Neural crest cell (in vitro differentiated cells): ENCODE data around the gene BAG3. TPM values are rescaled to one million over a fixed set of nuclear protein-coding genes. Genes with fewer than 3 reads are reported as not detected.
"Not testable (repeated sequence)": the region's sequence is repeated elsewhere in the genome, so short reads cannot be mapped to it uniquely, and the experiment has no call there.

Experiments used
- DNase-seq: peaks from one replicate; pipeline ENCODE4 v3.0.0; 2021; ENCODE audit warnings: low read depth, mixed read lengths, low spot score
- H3K27ac Mint-ChIP-seq: one replicate; pipeline ENCODE4 v1.8.0; 2021; ENCODE audit warnings: mild to moderate bottlenecking, mixed read lengths; ENCODE audit not compliant: unreplicated experiment
- H3K27me3 Mint-ChIP-seq: 2 replicates; pipeline ENCODE4 v1.8.0; 2021; ENCODE audit warnings: low read depth, mild to moderate bottlenecking, mixed read lengths
- H3K36me3 Mint-ChIP-seq: 2 replicates; pipeline ENCODE4 v1.8.0; 2021; ENCODE audit warnings: low read depth, mild to moderate bottlenecking, mixed read lengths
- H3K4me1 Mint-ChIP-seq: 2 replicates; pipeline ENCODE4 v1.8.0; 2021; ENCODE audit warnings: mixed read lengths
- H3K4me3 Mint-ChIP-seq: one replicate; pipeline ENCODE4 v1.8.0; 2021; ENCODE audit warnings: mild to moderate bottlenecking, mixed read lengths
- H3K9me3 Mint-ChIP-seq: 2 replicates; pipeline ENCODE4 v1.8.0; 2021; ENCODE audit warnings: mixed read lengths
- total RNA-seq: library from RNA; stranded (reverse); gene quantifications from 2 replicates; pipeline ENCODE4 v1.2.1, GENCODE V29; 2021
- TF ChIP-seq, protein P1 (sequence below): fragments of 200-600 bp; sonication (generic); conservative IDR thresholded peaks from 2 replicates; pipeline ENCODE4 v1.5.0; 2021; ENCODE audit warnings: antibody characterized with exemption, mild to moderate bottlenecking

The BAG3 gene
- total RNA-seq, 1 donor from 2014 or later = 22.3 TPM

DNA sequence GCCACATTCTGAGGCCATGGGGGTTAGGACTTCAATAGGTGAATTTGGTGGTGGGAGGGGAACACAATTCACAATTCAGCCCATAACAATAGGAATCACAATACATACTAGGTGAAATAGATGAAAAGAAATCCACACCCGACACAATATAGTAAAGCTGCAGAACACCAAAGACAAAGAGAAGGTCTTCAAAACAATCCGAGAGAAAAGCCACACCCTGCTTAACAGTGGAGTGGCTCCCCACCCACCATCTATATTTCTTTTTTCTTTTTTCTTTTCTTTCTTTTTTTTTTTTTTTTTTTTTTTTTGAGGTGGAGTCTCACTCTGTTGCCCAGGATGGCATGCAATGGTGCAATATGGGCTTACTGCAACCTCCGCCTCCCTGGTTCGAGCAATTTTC, 39.7 kb upstream of the BAG3 start:
- Mint-ChIP-seq H3K4me1 (peaks cover 5% of the 10 kb centered on the region), H3K9me3 (peaks cover 4% of the 10 kb centered on the region), H3K27ac (no peak overlapping the region), H3K27me3 (no peaks in the 10 kb centered on the region), H3K36me3 (no peaks in the 10 kb centered on the region), H3K4me3 (no peak overlapping the region)
- DNase-seq = no peak
- TF ChIP-seq, protein P1, sequence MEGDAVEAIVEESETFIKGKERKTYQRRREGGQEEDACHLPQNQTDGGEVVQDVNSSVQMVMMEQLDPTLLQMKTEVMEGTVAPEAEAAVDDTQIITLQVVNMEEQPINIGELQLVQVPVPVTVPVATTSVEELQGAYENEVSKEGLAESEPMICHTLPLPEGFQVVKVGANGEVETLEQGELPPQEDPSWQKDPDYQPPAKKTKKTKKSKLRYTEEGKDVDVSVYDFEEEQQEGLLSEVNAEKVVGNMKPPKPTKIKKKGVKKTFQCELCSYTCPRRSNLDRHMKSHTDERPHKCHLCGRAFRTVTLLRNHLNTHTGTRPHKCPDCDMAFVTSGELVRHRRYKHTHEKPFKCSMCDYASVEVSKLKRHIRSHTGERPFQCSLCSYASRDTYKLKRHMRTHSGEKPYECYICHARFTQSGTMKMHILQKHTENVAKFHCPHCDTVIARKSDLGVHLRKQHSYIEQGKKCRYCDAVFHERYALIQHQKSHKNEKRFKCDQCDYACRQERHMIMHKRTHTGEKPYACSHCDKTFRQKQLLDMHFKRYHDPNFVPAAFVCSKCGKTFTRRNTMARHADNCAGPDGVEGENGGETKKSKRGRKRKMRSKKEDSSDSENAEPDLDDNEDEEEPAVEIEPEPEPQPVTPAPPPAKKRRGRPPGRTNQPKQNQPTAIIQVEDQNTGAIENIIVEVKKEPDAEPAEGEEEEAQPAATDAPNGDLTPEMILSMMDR = no peak

DNA sequence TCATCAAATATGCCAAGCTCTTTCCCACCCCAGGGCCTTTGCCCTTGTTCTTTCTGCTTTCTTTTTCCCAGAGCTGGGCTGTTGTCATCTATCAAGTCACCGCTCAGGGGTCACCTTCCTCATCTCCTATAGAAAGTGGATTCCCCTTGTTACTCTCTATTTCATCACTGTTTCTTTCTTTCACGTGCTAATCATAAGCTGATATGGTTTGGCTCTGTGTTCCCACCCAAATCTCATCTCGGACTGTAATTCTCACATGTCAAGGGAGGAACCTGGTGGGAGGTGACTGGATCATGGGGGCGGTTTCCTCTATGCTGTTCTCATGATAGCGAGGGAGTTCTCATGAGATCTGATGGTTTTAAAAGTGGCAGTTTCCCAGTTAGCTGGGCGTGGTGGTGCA, 37.4 kb upstream of the BAG3 start:
- TF ChIP-seq, protein P1 = no peak
- H3K4me1 Mint-ChIP-seq = no peaks in the 10 kb centered on the region
- no peak overlapping the region for H3K4me3 Mint-ChIP-seq
- H3K27me3 Mint-ChIP-seq = no peaks in the 10 kb centered on the region
- no peak overlapping the region for H3K27ac Mint-ChIP-seq
- peaks cover 4% of the 10 kb centered on the region for H3K9me3 Mint-ChIP-seq
- no peak for DNase-seq
- no peaks in the 10 kb centered on the region for H3K36me3 Mint-ChIP-seq

DNA sequence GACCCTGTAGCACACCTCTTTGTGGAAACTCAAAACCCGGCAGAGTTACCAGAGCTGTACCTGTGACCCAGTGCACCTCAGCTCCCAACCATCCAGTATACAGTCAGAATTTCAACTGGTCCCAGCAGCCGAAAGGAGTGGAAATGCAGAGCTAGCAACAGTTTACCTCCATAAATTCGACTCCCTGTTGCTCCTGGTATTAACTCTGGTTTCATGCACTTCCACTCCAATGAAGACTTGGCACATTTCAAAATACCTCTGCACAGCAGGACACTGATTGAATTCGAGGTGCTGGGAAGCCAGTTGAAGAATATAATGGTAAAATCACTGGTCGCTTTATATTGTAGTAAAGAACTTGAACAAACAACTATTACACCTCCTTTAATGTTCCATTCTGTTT, 36.5 kb upstream of the BAG3 start:
- Mint-ChIP-seq H3K4me3 (no peak overlapping the region), H3K36me3 (no peaks in the 10 kb centered on the region), H3K27ac (no peak overlapping the region), H3K9me3 (peaks cover 4% of the 10 kb centered on the region), H3K27me3 (no peaks in the 10 kb centered on the region), H3K4me1 (no peaks in the 10 kb centered on the region)
- TF ChIP-seq, protein P1 = no peak
- no peak for DNase-seq

DNA sequence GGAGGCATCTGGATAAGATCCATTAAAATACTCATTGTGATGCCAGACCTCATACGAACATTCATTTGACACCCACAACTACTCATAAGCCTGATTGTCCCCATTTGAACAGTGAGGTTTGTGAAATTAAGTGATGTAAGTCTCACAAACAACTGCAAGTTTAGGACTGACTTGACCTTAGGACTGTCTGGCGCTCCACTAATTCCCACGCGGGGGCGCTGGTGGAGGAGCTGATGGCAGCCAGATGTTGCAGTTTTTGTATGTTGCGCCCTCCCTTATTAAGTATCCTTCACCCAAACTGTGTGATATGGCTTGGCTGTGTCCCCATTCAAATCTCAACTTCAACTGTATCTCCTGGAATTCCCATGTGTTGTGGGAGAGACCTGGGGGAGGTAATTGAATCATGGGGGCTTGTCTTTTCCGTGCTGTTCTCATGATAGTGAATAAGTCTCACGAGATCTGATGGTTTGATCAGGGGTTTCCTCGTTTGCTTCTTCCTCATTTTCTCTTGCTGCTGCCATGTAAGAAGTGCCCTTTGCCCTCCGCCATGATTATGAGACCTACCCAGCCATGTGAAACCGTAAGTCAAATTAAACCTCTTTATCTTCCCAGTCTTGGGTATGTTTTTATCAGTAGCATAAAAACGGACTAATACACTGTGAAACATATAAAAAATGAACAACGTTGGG, 34.2 kb upstream of the BAG3 start:
- Mint-ChIP-seq H3K4me1 (peaks cover 8% of the 10 kb centered on the region), H3K36me3 (no peaks in the 10 kb centered on the region), H3K27me3 (no peaks in the 10 kb centered on the region), H3K27ac (no peak overlapping the region), H3K4me3 (no peak overlapping the region), H3K9me3 (no peaks in the 10 kb centered on the region)
- TF ChIP-seq, protein P1 = peak; percentile 28
- peak; percentile 14 for DNase-seq

DNA sequence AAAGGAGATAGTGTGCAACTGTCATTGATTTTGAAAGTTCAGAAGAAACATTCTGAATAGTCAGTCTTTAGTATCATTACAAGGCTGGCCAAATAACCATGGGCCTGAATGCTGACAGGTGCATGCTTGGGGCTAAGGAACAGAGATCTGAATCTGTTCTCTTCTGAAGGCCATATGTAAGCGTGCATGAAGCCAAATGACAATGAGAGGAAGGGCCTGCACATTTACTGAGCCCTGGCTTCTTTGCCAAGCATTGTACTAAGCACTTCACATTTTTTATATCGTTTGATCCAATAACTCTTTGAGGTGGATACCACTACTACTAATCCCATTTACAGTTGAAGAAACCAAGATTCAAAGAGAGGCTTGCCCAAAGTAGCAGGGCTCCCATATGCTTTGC, 32.0 kb upstream of the BAG3 start:
- no peak overlapping the region for H3K27ac Mint-ChIP-seq
- H3K9me3 Mint-ChIP-seq = no peaks in the 10 kb centered on the region

DNA sequence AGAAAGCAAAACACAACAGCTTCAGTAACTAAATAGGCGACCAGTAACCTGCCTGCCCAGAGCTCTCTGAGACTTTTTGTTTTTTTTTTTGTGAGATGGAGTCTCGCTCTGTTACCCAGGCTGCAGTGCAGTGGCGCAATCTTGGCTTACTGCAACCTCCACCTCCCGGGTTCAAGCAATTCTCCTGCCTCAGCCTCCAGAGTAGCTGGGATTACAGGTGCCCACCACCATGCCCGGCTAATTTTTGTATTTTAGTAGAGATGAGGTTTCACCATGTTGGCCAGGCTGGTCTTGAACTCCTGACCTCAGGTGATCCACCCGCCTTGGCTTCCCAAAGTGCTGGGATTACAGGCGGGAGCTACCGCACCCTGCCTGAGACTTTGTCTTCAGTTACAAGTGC, 31.4 kb upstream of the BAG3 start:
- H3K4me1 Mint-ChIP-seq, H3K4me3 Mint-ChIP-seq, H3K9me3 Mint-ChIP-seq, H3K36me3 Mint-ChIP-seq, H3K27ac Mint-ChIP-seq, DNase-seq, H3K27me3 Mint-ChIP-seq: not testable (repeated sequence)

More for the DNA sequence above, 32.0 kb upstream of the BAG3 start:
- Mint-ChIP-seq H3K27me3 (no peaks in the 10 kb centered on the region), H3K36me3 (no peaks in the 10 kb centered on the region), H3K4me1 (peaks cover 8% of the 10 kb centered on the region), H3K4me3 (no peak overlapping the region)
- DNase-seq = no peak
- TF ChIP-seq, protein P1 = no peak
